ENCODE results near the gene TEX26.

TEX26 gene

GRCh38 chr13:30906411-30907051, 25.9 kb upstream of the TEX26 start:
- TF ChIP-seq, protein P1, sequence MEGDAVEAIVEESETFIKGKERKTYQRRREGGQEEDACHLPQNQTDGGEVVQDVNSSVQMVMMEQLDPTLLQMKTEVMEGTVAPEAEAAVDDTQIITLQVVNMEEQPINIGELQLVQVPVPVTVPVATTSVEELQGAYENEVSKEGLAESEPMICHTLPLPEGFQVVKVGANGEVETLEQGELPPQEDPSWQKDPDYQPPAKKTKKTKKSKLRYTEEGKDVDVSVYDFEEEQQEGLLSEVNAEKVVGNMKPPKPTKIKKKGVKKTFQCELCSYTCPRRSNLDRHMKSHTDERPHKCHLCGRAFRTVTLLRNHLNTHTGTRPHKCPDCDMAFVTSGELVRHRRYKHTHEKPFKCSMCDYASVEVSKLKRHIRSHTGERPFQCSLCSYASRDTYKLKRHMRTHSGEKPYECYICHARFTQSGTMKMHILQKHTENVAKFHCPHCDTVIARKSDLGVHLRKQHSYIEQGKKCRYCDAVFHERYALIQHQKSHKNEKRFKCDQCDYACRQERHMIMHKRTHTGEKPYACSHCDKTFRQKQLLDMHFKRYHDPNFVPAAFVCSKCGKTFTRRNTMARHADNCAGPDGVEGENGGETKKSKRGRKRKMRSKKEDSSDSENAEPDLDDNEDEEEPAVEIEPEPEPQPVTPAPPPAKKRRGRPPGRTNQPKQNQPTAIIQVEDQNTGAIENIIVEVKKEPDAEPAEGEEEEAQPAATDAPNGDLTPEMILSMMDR (IDR thresholded peaks at IDR 0.05; ENCODE audit: insufficient read depth, missing control alignments): no peak
- no peak for DNase-seq (ENCODE audit: insufficient read length, low spot score)
- no peak for FAIRE-seq

- FAIRE-seq: no peak
- TF ChIP-seq, protein P1 (IDR thresholded peaks at IDR 0.05; ENCODE audit: insufficient read depth, missing control alignments): no peak
- no peak for DNase-seq (ENCODE audit: insufficient read length, low spot score)
Observed at GRCh38 chr13:30907121-30907861, 25.2 kb upstream of the TEX26 start.

- no peak for FAIRE-seq
- DNase-seq (ENCODE audit: insufficient read length, low spot score): no peak
- TF ChIP-seq, protein P1 (IDR thresholded peaks at IDR 0.05; ENCODE audit: insufficient read depth, missing control alignments): no peak
Observed at GRCh38 chr13:30908416-30908980, 24.0 kb upstream of the TEX26 start.

DNA sequence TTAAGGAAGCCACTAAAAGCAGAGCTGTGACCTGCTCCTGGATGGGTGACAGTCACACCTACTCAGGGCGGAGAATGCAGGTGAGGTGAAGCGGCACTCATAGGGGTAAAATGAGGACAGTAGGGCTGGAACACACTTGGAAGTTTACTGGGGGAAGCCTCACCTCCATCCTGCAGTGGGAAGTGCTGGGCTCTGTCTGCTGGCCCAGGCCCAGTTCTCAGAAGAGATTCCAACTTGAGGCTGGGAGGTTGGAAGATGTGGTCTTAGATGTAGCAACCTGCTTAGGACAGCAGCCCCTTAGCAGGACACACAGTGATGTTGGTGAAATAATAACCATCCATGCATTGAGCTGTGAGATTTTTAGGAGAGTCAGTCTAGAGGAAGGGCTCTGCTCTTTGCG, 21.8 kb upstream of the TEX26 start:
- DNase-seq (ENCODE audit: insufficient read length, low spot score) (no peak), FAIRE-seq (no peak)
- TF ChIP-seq, protein P1 (IDR thresholded peaks at IDR 0.05; ENCODE audit: insufficient read depth, missing control alignments): no peak

DNA sequence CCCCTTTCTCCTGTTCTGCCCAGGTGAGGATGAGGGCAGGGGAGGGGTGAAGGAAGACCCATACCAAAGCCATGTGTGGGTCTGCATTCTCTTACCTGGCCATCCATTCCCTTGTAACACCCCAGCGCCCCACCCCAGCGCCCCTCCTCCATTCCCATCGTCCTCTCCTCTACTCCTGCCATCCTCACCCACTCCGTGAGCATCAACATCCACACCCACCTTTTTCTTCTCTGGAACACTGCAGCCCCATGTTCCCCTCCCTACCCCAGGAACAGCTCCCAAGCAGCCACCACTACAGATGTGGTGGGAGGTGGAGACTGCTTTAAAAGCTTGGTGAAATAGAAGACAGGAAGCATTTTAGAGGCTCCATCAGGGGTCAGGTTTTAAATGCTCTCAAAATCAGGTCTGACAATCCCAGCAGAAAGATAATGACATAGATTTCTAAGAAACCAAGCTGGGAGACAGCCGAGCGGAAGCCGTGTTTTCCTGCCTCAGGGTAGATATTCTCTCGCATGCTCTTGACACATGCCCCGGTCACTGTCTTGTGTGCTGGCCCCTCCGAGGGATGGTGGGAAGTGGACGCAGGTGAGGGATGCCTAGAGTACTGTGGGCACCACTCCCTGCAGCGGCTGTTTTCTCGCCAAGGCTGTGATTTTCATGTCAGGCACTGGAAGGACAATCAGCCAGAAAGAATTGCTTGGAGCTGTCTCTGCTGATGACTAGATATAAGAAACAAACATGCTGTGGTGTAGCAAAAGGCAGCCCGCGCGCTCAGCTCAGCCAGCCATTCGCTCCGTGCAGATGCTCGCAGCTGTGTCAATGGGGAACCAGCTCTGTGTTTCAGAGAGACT, 16.5 kb upstream of the TEX26 start:
- DNase-seq (ENCODE audit: insufficient read length, low spot score): no peak
- TF ChIP-seq, protein P1 (IDR thresholded peaks at IDR 0.05; ENCODE audit: insufficient read depth, missing control alignments): no peak
- no peak for FAIRE-seq

DNA sequence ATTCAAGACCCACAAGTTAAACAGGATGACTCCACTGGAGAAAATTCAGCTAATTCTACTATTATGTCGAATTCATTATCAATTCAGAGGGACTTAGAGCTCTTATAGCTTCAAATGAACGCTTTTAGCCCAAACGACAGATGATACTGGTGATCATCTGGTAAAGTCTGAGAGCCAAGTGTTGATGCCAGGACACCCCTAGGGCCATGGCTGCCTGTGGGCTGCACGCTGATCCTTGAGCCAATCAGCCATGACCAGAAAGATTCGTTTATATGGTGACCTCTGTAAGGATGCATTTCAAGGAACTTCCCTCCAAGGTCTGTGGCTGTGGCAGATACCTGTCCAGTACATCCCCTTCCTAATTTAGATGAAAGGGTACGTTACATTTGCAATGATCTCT, 15.5 kb upstream of the TEX26 start:
- no peak for FAIRE-seq
- TF ChIP-seq, protein P1 (IDR thresholded peaks at IDR 0.05; ENCODE audit: insufficient read depth, missing control alignments): no peak
- no peak for DNase-seq (ENCODE audit: insufficient read length, low spot score)
